K562 (cell line): Measurements from ENCODE around the gene BAIAP2. TPM values are rescaled to one million over a fixed set of nuclear protein-coding genes. Genes with fewer than 3 reads are reported as not detected.

Source experiments
- CCAR2 ChIP-seq: fragments of 200-400 bp; formaldehyde crosslinking; IDR thresholded peaks from 2 replicates; pipeline ENCODE4 v1.6.1; 2017; ENCODE audit warnings: mild to moderate bottlenecking, low read depth, low read length
- CHD4 ChIP-seq: fragments of 200-600 bp; sonication (generic); IDR thresholded peaks from 3 replicates; pipeline ENCODE4 v1.6.1; 2012; ENCODE audit warnings: low read depth, mild to moderate bottlenecking, mixed read lengths, low read length, inconsistent platforms; ENCODE audit not compliant: insufficient read depth, insufficient replicate concordance, poor library complexity, severe bottlenecking
- E2F8 ChIP-seq: fragments of 450-650 bp; IDR thresholded peaks from 2 replicates; pipeline ENCODE4 v1.7.1; 2018; ENCODE audit warnings: mild to moderate bottlenecking, low read depth; ENCODE audit not compliant: partially characterized antibody
- HDAC1 ChIP-seq, 2 experiments: fragments of 450-650 bp; IDR thresholded peaks; 2 replicates each; pipeline ENCODE4 v1.6.1; 2016 to 2017; ENCODE audit warnings: inconsistent platforms in 1 of 2, mild to moderate bottlenecking in 1 of 2, moderate library complexity in 1 of 2
- HINFP ChIP-seq: fragments of 450-650 bp; conservative IDR thresholded peaks from 2 replicates; pipeline ENCODE4 v1.6.1; 2016; ENCODE audit warnings: missing genetic modification characterization, low read depth, mild to moderate bottlenecking, control low read depth, missing compliant biosample characterization
- HMG20B ChIP-seq: fragments of 250-450 bp; sonication (Bioruptor Pico); IDR thresholded peaks from 2 replicates; pipeline ENCODE4 v1.5.0; 2021; ENCODE audit warnings: mild to moderate bottlenecking
- HMGXB4 ChIP-seq: sonication (generic); formaldehyde crosslinking; IDR thresholded peaks from 2 replicates; pipeline ENCODE4 v1.8.1; 2023; ENCODE audit warnings: mild to moderate bottlenecking, missing genetic modification reagents
- NCOR1 ChIP-seq: fragments of 450-650 bp; IDR thresholded peaks from 2 replicates; pipeline ENCODE4 v1.6.1; 2016; ENCODE audit warnings: mild to moderate bottlenecking, moderate library complexity
- NFIC ChIP-seq: fragments of 450-650 bp; IDR thresholded peaks from 2 replicates; pipeline ENCODE4 v1.6.1; 2017; ENCODE audit warnings: mild to moderate bottlenecking, inconsistent platforms
- POLR2G ChIP-seq: fragments of 200-400 bp; formaldehyde crosslinking; IDR thresholded peaks from 2 replicates; pipeline ENCODE4 v1.6.1; 2017; ENCODE audit warnings: low read depth, mild to moderate bottlenecking, antibody characterized with exemption, low read length, moderate library complexity
- PPARD ChIP-seq: fragments of 250-450 bp; sonication (Bioruptor Pico); IDR thresholded peaks from 2 replicates; pipeline ENCODE4 v1.8.0; 2022; ENCODE audit warnings: inconsistent platforms, mild to moderate bottlenecking, moderate library complexity
- ZBED1 ChIP-seq: IDR thresholded peaks from 2 replicates; pipeline ENCODE4 v1.6.1; 2014
- ZFX ChIP-seq: sonication (generic); formaldehyde crosslinking; IDR thresholded peaks from 2 replicates; pipeline ENCODE4 v1.8.0; 2022; ENCODE audit warnings: mild to moderate bottlenecking, missing genetic modification reagents, moderate library complexity
- ZKSCAN1 ChIP-seq: fragments of 150-350 bp; IDR thresholded peaks from 2 replicates; pipeline ENCODE4 v1.6.1; 2016; ENCODE audit warnings: low read depth, low read length
- ZNF407 ChIP-seq: fragments of 450-650 bp; IDR thresholded peaks from 2 replicates; pipeline ENCODE4 v1.6.1; 2016; ENCODE audit warnings: low read depth
- polyA plus RNA-seq, 8 experiments: library from polyadenylated mRNA; depleted of rRNA in 4 of 8; stranded (reverse) in 5 of 8; unstranded in 3 of 8; fragments of >200 nt; fragmentation: Nextera tagmentation in 2 of 8; fragmentation: Illumina TruSeq in 1 of 8; extraction: Ambion mirVana in 2 of 8; extraction: Trizol in 1 of 8; gene quantifications; 2 replicates each; pipeline versions ENCODE4 v1.2.1 to v1.2.3, GENCODE V29; 2011 to 2014; ENCODE audit warnings: inconsistent platforms in 1 of 8, missing spikeins in 1 of 8
- total RNA-seq, 7 experiments: library from RNA; depleted of rRNA in 6 of 7; stranded (reverse); fragments of >200 nt in 6 of 7; fragmentation: Illumina TruSeq in 2 of 7; extraction: Trizol in 2 of 7; gene quantifications; 2 replicates each; pipeline versions ENCODE4 v1.2.1 to v1.2.3, GENCODE V29; 2011 to 2021; ENCODE audit warnings: low replicate concordance in 1 of 7

Gene BAIAP2
- total and polyA plus RNA-seq, 9 of the 15 experiments (the other 6 are each of a cell fraction or from before 2014, with no cell fraction given) = 2.3 to 51.6 (median 18.4) TPM

GRCh38 chr17:81153340-81153803 is 118.4 kb downstream of the BAIAP2 start (continued):
- TF ChIP-seq ZKSCAN1 (no peak), CCAR2 (no peak), E2F8 (no peak), POLR2G (no peak), ZBED1 (no peak), CHD4 (no peak), NCOR1 (no peak), HINFP (tag) (no peak), HMG20B (CRISPR knock-in tag) (no peak), ZFX (CRISPR knock-in tag) (no peak), ZNF407 (no peak), NFIC (no peak), HMGXB4 (CRISPR knock-in tag) (no peak), PPARD (CRISPR knock-in tag) (no peak), HDAC1 (IDR thresholded peaks at IDR 0.05) (peak in 1 of 2 experiments; percentile 42; a peak in 1 of 4 replicates)
